ENCODE results near the gene MGAT3.
"Not testable (repeated sequence)": the region's sequence is repeated elsewhere in the genome, so short reads cannot be mapped to it uniquely, and the experiment has no call there.

MGAT3 gene

DNA sequence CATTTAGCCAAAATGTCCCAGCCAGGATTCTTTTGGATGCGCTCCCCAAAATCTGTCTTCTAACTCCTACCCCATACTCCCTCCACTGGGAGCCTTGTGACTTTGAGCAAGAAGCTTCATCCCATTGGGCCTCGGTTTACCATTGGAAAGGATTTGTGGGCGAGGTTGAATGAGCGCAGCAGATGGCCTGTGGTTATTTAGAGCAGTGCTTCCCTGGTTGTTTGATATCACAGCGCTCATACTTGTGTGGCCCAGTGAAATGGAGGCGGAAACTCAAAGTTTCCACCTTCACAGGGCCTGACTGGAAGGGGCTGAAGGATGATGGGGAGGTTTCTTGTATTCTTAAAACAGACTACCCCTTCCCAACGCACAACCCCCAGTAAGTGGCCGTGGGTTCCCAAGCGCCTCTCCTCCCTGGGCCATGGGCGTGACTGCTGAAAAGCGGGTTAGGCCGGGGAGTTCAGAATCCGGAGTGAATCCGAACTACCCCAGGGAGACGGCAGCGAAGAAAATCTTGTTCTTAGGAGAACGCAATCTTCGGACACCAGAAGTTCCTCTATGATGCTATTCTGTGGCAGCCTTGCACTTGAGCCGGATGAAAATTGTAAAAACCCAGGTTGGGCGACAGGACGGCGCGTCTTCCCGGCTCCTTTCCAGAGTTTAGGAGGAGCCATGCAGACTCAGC, 62.3 kb downstream of the MGAT3 start:
- DNase-seq: no peak

DNA sequence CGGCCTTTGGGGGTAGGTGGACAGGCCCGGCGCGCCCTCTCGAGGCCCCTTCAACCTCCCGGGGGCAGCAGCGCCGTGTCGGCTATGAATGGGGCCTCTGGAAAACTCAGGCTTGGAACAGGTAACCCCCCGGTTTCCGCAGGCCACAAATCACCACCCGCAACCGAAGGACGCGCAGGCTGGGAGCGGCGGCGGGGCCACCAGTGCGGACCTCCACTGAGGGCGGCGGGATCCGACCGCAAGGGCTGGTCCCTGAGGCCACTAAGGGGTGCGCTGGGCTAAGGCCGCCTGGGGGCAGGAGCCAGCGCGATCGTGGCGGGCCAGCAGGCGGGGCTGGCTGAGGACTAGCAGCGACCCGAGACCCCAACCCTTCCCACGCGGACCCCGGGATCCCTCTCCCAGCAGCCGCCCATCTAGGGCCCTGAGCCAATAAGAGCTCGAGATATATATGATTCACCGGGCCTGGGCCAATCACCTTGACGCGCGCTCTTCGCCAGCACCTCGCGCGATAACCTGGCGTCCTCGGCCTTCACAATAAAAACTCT, 62.9 kb downstream of the MGAT3 start:
- peak; percentile 31 for DNase-seq

DNA sequence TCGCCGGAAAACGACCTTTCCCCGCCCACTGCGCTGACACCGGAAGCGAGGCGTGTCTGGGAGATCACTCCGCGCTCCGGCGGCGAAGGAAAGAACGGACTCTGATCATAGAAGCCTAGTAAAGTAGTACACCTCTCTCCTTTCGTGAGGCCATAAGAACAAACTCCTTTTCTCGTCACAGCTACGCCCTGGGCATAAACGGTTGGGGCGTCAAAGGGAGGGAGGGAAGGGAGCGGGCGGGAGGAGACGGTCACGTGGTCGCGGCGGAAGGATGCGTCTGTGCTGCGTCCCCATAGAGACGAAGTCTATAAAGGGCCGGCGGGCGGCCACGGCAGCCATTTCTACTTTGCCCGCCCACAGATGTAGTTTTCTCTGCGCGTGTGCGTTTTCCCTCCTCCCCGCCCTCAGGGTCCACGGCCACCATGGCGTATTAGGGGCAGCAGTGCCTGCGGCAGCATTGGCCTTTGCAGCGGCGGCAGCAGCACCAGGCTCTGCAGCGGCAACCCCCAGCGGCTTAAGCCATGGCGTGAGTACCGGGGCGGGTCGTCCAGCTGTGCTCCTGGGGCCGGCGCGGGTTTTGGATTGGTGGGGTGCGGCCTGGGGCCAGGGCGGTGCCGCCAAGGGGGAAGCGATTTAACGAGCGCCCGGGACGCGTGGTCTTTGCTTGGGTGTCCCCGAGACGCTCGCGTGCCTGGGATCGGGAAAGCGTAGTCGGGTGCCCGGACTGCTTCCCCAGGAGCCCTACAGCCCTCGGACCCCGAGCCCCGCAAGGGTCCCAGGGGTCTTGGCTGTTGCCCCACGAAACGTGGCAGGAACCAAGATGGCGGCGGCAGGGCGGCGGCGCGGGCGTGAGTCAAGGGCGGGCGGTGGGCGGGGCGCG, 63.7 kb downstream of the MGAT3 start, which contains the start of gene ATF4:
Gene ATF4, plus strand, starts transcription at position 337 of the 880 bp plus-strand sequence. CDS start 884 bp downstream, outside the sequence.
- peak; percentile 96 for DNase-seq

DNA sequence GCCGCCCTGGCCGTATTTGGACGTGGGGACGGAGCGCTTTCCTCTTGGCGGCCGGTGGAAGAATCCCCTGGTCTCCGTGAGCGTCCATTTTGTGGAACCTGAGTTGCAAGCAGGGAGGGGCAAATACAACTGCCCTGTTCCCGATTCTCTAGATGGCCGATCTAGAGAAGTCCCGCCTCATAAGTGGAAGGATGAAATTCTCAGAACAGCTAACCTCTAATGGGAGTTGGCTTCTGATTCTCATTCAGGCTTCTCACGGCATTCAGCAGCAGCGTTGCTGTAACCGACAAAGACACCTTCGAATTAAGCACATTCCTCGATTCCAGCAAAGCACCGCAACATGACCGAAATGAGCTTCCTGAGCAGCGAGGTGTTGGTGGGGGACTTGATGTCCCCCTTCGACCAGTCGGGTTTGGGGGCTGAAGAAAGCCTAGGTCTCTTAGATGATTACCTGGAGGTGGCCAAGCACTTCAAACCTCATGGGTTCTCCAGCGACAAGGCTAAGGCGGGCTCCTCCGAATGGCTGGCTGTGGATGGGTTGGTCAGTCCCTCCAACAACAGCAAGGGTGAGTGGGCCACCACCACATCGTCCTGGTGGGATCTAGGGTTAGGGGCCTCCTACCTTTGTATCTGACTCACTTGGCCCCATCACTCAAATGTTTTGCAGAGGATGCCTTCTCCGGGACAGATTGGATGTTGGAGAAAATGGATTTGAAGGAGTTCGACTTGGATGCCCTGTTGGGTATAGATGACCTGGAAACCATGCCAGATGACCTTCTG, 64.5 kb downstream of the MGAT3 start:
- DNase-seq: not testable (repeated sequence)

DNA sequence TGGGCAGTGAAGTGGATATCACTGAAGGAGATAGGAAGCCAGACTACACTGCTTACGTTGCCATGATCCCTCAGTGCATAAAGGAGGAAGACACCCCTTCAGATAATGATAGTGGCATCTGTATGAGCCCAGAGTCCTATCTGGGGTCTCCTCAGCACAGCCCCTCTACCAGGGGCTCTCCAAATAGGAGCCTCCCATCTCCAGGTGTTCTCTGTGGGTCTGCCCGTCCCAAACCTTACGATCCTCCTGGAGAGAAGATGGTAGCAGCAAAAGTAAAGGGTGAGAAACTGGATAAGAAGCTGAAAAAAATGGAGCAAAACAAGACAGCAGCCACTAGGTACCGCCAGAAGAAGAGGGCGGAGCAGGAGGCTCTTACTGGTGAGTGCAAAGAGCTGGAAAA, 65.3 kb downstream of the MGAT3 start:
- not testable (repeated sequence) for DNase-seq

DNA sequence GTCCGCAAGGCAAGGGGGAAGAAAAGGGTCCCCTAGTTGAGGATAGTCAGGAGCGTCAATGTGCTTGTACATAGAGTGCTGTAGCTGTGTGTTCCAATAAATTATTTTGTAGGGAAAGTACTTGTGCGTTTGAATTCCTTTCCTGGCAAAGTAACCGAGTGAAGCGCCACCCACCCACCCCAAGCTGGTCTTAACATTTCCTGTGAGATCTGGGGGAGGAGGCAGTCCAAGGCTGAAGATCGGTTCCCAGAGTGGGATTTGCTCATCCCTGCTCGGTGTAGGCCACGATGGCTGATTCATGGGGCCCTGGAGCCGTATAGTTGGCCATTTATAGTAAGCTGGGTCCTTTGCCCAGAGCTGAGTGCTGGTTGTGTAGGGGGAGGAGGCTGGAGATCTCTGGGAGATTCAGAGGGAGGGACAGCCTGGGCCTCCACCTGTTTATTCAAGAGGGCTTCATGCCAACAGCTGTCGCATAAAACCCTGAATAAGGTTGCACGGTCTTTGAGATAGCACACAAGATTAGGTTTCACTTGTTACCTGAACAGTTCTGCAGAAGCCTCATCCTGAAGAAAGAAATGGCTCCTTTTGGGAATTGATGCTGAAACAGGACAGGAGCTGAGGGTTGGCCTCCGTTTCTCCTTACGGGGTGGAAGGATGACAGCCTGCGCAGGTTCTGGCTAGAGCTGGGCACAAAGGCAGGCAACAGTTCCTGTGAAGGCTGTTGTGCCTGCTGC, 65.9 kb downstream of the MGAT3 start:
- DNase-seq: no peak

DNA sequence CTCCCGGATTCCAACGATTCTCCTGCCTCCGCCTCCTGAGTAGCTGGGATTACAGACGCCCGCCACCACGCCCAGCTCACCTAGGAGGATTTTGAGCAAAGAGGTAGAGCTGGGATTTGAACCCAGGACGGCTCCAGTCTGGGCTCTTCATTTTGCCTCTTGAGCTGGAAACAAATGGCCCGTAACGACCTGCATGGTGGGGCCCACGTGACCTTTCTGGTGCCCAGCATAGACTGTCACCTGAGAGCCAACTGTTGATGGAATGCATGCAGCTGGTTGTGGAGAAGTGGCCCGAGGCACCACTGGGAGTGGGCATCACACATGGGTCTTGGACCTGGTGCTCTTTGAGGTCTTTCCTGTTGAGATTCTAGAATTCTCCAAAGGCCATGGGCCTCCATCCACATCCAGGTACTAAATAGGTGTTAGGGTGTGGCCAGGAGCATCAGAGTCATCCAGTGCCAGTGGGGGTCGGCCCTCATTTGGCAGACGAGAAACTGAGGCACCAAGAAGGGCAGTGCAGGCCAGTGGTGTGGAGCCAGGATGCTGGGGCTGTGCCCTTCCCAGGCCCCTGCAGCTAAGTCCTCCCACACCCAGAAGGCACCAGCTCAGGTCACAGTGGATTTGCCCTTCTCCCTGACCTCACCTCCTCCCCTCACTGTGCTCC, 67.4 kb downstream of the MGAT3 start:
- DNase-seq: no peak

DNA sequence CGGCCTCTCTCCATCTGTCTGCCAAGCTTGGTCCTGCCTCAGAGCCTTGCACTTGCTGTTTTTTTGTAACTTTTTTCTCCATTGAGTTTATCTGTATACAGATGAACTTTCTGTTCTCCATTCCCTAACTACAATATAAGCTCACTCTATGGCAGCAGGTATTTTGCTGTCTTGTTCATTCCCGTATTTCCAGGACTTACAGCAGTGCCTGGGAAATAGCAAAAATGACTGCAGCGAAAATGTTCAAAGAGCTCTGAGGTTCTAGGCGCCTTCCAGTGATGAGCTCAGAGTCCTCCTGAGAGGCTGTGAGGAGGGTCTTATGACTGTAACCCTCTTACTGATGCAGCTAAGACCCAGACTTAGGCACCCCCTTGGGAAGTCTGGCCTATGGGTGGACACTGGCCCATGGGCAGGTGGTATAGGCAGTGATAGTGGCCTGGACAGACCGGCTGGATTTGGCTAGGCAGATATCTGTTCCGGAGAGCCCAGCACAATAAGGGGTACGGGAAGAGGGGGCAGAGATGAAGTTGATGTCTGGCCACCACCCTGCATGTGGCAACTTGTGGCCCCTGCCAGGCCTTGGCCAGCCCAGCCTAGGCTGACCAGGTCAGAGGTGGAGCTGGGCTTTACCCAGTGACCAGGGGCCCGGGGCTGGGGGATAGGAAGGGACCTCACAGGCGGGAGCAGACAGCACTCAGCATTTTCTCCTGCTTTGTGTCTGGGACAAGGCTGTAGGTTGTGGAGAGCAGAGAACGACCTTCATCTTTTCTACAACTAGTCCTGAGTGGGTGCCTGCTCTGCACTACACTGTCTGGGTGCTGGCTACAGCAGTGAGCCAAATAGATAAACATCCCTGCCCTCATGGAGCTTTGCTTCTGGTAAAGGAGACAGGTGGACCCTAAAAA, 68.2 kb downstream of the MGAT3 start:
- DNase-seq: no peak

DNA sequence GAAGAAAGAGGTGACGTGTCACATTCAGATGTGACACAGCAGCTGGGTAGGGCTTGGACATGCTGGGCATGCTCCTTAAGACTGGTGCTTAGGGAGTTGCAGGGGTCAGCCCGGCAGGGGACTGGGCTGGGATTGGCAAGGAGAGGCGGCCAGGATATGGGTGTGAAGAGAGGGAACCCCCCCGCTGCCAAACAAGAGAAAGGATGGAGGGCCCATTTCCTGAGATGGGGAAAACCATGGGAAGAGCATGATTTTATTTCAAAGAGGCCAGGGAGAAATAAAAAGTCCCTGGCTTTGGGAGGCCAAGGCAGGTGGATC, 68.8 kb downstream of the MGAT3 start:
- no peak for DNase-seq

DNA sequence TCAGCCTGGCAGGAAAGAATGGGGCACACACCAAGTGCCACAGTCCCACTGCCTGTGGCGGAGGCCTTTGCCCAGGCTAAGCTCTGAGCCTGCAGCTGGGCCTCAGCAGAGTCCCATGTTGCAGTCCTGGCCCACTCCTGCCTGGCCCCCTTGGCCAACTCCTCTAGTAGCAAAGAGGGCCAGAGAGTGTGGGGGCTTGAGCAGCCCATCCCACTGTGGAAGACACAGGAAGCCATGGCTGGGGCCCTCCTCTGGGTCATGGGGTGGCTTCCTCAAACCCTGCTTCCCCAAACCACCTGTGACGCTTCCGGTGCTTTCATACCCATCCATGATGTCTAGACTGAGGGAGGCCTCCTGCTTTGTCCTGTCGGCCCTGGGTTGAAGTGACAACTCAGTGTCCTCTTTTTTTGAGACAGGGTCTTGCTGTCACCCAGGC, 69.9 kb downstream of the MGAT3 start:
- DNase-seq: no peak

DNA sequence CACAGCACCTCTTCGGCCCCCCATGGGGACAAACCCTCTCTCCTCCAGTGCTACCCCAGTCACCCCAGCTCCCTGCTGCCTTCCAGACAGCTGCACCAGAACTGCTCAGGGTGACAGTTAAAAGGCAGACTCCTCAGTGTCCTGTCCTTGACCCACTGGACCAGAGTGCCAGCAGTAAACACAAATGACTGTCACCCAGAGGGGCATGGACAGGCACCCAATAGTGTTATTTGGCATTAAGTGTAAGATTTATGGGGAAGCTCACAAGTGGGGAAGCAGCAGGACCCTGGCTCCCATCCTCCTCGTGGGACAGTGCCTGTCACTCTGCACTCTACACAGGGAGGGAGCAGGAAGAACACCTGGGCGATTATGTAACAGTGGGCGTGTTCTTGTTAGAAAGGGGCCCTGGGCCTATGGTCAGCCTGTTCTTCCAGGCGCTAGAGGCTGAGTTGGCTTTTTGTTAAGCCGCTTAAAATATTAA, 70.7 kb downstream of the MGAT3 start:
- DNase-seq: no peak

DNA sequence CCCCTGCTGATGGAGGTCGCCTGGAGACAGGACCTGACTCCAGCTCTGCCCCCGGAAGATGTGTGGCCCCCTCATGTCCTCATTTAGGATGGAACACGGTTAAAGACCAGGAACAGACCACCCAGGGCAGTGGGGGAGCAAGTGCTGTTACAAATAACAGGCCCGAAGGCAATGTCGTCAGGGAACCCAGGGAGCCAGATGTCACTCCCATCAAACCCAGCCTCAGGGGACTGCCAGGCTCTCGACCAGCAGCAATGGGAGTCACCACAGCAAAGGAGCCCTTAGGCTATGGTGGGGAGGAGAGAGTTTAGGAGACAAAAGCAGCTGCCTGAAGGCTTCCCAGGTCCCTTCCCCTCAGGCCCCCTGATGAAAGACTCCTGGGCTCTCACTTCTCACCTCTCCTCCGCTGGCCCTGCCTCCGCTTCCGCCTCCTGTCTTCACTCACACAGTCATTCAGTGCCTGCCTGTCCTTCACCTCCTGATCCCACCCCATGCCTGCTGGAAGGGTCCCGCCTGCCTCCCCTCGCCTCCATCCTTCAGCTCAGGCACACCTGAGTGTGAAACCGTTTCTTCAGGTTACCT, 71.4 kb downstream of the MGAT3 start:
- DNase-seq: no peak

DNA sequence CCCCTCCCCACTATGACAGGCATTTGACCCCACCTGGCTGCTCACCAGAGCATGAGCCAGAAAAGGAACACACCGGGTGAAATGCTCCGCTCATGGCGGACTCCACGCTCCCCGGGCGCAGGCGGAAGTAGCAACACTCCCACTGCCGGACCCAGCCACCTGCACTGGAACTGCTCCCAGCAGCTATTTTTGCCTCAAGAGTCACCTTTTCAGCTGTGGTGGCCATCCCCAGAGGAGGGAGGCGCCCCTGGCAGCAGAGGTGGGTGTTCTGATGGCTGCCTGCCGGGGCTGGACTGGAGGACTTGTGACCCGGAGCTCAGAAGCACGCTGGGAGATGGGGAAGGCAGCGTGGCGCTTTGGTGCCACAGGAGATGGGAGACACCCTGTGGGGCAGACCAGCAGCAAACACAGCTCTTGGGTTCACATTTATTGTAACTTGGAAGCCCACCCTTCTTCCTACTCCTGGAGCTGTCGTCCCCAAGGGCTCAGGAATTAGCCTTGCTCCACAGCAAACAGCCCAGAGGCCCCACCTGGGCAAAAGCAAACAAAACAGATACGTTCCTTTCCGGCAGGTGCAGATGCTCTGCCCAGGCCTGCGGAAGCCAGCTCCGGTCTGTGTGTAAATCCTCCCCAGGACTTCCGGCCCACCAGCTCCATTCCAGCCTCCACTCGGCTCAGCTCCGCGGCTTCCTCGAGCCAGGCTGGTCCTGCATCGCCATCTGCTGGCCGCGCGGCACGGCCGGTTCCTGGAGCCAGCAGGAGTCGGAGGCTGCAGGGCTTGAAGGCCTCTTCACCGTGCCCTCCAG, 72.1 kb downstream of the MGAT3 start:
- DNase-seq: peak; percentile 91

DNA sequence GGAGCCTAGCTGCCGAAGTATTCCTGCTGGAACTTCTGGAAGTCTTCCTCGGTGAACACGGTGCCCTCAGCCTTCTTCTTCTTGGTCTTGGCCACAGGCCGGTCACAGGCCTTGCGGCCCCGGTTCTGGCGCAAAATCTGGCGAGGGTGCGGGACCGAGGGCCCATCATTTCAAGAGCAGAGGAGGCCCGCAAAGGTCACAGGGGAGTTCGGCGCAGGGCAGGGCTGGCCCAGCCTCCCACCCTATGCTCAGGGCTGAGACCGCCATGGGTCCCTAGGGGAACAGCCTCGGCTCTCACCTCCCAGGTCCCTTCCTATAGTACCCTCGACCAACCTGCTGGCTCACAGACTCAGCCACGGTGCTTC, 72.7 kb downstream of the MGAT3 start:
- DNase-seq: no peak

DNA sequence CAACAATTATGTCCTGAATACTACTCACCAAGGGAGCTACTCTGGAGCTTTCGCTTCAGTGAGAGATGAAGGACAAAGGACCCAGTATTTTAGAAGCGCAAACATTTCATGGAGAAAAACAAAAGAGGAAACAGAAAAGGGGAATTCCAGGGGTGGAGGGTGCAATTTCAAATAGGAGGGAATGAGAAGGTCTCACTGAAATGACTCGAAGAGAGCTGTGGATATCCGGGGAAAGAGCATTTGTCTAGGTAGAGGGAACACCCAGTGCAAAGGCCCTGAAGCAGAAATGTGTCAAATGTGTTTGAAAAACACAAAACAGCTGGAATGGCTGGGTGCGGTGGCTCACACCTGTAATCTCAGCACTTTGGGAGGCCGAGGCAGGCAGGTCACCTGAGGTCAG, 73.3 kb downstream of the MGAT3 start:
- no peak for DNase-seq

DNA sequence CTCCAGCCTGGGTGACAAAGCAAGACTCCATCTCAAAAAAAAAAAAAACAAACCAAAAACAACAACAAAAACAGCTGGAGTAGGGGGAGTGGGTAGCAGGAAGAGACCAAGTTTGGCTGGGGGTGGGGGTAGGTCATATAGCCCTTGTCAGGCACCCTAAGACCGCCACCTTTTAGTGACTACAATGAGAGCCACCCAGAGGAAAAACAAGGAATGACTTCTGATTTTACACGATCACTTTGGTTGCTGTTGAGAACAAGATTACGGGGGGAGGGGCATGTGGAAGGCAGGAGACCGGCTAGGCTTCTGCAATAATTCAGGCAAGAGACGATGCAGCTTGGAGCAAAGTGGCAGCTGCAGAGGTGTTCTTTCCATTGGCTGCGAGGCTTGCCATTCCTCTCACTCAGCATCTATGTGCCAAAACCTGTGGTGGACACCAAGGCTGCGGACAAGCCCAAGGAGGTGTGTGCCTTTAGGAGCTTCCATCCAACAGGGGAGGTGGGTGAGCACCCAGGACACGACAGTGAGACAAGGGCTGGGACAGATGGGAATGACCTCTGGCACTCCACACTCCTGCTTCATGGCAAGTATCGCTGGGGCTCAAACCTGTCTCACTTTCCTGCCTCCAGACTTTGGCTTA, 74.0 kb downstream of the MGAT3 start:
- no peak for DNase-seq

DNA sequence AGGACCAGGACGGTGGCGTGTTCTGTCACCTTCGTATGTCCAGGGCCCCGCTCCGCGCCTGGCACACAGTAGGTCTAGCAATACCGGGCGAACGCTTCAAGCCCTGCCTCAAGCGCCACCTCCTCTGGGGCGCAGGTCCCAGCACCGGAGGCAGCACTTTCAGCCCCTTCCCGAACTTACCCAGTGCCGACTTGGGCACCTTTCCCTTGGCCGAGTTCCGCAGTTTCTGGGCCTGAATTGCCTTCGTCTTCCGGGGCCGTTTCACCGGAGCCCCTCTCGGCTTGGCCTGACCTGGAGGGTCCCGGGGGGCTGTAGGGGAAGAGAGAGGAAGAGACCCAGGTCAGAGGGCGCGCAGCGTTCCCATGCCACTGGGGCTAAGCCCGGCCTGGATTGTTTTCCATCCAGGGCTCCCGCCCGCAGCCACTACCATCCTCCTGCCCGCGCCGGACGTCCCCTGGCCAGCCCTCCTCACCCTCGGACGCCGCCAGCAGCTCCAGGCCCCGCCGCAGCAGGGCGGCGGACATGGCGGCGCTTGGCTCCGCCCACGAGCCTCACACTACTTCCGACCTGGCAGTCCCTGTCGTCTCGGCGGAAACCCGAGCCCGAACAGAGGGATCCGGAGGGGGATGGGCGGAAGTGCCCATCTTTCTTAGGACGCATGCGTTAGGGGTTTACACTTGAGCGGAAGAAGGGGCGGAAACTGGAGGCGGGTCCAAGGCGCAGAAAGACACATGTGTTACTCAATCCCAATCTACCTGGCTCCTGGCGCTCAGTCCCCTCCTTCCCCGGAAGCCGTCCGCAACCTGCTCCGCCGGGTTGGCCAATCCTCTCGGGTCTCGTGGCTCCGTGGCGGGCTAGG, 75.6 kb downstream of the MGAT3 start, which contains the start of gene RPS19BP1:
Gene RPS19BP1, minus strand, starts transcription at position 534 of the 859 bp plus-strand sequence. Its CDS starts 10 bp downstream, at position 524.
- DNase-seq: peak; percentile 100

DNA sequence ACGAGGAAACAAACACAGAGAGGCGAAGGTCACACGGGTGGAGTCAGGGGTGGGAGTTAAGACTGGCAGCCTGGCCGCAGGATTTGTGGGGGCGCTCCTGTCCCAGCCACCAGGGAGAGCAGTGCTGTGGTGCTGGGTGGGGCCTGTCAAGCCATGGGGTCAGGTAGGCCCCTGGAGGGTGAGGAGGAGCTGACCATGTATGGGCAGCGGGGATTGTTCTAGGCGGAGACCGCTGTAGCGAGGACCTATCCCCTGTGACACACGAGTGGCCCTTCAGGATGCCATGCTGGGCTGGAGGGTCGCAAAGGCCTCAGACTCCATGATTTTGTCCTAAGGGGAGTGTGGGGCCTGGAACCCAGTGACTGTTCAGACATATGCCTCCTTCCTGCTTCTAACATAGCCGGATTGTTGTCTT, 77.3 kb downstream of the MGAT3 start:
- DNase-seq: no peak
